ENCODE results near the gene LMO1. TPM values are rescaled to one million over a fixed set of nuclear protein-coding genes. Genes with fewer than 3 reads are reported as not detected.

LMO1 gene
- not detected for polyA plus RNA-seq (2013, experiment 1 of 2; ENCODE audit: insufficient read length)
- not detected for polyA plus RNA-seq (2013, experiment 2 of 2; ENCODE audit: insufficient read length)

DNA sequence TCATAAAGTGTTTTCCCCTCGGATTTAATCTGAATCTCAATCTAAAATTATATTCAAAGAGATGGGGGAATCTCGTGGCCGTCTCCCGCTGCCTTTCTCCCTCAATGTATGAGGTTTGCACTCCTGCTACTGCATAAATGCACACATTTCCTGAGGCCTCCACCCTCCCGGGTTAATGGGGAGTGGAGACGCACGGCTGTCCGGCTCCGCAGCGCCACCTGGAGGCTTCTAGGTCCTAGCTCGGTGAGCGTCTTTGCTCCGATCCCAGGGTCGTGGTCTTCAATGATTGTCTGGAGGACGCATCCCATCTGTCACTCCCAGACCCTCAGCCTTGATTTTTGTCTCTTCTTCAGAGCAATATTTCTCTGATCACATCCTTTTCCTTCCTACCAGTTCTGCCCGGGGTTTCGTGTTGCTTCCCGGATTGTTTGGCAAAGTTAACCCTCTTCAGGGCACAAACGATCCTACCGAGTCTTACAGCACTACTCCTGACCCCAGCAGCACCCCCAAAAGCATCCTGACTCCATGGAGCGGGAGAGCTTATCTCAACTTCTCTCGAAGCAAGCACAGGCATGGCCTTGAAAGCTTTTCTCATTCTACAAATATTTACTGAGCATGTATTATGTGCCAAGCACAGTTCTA, at the start of gene LMO1:
TSS of gene LMO1 (minus strand) at position 110 of the 642 bp plus-strand sequence. CDS start 516 bp downstream, outside the sequence.
- peak; percentile 69 for DNase-seq

DNA sequence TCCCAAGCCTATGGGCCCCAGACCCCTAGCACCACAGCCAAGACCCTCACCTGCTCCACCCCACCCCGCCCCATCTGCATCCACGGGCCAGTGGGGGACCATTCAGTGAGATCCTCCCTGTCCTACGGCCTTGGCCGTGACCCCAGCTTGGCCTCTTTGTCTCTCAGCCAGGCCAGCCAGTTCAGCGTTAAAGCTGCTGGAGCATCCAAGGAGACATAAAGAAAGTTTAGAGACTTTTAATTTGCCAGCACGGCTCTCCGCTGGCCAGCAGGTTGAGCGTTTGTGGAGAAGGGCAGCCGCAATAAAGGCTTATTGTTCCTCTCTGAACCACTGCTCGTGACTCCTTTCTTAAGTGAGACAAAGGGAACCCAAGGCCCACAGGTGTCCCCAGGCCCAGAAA, 49.3 kb upstream of the LMO1 start:
- no peak for DNase-seq

DNA sequence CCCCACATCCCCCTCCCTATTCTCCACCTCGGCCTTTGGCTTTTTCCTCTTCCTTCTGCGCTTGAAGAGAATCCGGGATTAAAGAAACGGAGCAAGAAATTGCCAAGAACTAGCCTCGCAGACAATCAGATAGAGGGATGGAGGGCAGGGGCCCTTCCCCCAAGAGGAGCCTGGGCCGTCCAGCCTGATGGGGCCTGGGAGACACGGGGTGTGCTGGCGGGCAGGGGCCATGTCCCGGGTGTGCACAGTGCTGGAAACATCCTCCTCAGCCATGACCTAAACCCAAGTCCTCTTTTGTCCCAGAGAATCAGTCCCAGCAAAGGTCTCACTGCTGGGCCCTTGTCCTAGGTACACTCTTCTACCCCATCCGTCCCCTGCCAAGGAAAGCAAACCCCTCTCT, 47.7 kb upstream of the LMO1 start:
- no peak for DNase-seq

DNA sequence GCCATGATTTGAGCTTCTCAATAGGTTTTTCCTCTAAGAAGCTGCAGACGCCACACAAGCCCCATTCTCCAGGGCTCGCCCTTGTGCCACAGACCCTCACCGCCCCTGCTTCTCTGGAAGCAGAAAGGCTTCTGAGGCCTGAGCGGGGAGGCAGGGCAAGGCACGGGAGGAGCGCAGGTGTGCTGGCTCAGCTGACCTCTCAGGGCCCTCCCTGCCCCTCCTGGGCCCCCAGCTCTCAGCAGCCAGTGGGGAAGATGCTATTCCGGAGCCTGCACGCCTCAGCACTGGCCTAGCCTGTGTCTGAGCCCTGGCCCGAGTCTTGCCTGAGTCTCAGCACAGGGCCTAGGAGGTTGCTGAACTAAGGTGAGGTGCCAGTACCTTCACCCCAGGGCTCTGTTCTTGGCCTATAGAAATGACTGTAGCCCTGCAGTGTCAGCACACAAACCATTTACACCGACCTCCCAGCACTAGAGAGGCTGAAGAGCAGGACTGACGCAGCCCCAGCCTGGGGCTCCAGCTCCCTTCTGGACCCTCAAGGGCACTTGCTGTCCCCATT, 47.1 kb upstream of the LMO1 start:
- no peak for DNase-seq

DNA sequence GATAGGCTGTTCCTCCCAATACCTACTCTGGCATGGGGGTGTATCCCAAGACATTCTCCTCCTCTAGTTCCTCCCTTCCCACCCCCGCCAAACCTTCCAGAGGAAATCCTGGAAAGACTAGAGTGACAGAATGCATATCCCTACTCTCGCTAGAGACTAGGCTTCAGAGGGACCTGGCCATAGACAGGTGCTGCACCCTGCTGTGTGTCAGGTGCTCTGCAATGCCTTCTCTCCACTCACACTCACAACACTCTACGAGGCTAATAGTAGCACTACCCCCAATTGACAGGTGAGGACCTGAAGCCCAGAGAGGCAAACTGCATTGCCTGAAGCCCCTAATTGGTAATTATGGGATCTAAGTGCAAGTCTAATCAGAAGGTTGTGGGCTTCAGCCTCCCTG, 46.2 kb upstream of the LMO1 start:
- no peak for DNase-seq

DNA sequence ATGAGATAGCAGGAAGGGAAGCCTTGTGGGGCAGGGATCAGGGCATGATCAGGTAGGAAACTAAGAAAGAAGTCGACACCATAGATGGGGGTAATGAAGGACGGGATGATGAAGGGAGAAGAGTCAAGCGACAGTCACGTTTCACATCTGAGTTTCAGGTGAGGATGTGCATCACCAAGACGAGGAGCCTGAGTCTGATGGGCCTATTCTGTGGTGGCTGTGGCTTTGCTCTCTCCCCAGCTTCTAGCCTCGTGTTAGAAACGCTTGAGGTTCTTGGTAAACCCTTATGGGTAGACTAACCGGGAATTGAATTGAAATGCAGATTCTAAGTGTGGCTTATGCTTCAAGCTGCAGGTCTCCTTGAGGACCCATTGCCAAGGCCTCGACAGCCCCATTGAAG, 45.6 kb upstream of the LMO1 start:
- no peak for DNase-seq

DNA sequence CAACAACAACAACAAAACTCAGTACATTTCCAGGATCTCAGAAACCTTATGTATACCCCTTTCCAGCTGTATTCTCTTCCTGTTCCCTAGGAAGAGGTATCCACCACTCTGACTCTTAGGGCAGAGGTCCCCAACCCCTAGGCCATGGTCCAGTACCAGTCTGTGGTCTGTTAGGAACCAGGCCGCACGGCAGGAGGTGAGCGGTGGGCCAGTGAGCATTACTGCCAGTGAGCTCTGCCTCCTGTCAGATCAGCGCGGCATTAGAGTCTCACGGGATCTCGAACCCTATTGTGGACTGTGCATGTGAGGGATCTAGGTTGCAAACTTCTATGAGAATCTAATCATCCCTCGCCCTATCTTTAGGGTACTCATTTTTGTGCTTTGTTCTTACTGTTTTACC, 43.9 kb upstream of the LMO1 start:
- DNase-seq, result no peak

DNA sequence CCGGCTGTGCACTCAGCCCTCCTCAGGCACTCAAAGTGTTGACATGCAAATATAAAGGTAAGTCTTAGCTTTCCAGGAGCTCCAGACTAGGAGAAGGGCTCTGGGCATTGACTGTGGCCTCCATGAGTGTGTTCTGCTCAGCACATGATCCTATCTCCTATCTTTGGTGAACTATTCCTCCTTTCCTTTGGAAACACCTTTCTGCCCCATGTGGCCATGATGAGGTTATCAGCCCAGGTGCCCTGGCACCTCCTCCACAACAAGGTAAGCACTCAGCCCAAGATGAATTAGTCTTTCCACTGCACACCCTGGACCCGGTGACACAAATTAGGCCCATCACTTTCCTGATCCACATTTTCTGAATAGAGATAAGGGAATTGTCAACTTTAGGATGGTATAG, 37.9 kb upstream of the LMO1 start:
- DNase-seq, result no peak

DNA sequence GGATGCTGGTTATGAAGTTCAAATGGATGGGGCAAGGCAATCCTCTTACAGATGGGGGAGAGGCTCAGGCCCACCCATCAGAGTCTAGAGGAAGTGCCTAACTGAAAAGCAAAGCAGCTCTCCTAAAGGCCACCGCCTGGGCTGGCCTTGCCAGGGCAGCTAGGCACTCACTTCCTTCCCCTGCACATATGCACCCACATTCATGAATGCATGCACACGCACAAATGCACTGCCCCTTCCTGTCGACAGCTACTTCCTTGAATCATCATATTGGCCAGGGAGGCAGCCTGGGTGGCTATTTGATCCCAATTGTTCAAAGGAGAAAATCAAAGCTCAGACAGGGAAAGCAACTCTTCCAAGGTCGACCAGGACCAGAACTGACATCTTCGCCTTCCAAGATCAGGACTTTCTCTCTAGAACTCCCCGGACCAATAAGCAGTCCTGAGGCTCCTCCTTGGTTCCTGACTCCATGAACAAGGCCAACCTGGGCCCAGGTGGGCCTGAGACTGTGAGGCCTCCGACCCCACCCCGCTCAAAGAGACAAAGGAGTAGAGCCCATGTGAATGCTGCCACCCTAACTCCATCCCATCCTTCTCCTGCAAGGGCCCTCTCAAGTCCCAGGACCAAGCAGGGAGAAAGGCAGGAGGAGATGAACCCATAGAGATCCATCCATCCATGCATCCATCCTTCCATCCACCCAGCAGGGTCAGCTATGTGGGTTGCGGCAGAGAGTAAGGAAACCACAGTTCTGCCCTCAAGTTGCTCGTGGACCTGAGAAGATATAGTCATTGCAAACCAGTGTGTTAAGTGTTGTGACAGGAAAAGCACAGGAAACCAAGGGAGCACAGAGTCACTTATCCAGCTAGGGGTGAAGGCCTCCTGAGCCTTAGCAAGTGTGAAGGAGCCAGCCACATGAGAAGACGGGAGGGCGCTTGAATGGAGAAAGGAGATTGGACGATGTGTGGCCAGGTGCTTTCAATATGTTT, 35.4 kb upstream of the LMO1 start:
- no peak for DNase-seq

DNA sequence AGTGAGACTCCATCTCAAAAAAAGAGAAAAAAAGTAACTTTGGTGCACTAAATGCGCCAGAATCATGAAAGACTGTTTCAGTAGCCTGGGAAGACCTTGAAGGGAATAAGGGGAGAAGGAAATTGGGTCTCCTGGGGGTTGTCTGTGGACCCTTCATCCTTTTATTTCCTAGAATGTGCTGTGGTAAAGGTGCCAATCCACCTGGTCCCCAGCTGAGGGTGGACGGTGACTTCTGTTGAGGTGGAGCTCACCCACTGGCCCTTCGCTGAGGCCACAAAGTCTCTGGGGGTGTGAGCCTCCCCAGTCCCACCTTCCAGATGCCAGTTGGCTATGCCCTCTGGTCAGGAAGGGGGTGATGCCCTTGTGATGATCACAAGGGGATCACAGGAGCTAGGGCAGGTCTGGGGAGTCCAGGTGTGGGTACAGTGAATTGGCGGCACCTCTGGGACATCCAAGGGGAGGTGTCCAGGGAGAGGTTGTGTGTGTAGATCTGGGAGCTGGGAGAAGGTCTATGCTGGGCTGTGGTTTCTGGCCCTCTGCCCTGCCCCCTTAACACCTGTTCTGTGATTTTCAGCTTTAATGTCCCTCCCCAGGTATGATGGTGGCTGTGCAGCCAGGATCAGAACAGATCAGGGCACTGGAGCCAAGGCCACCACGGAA, 34.2 kb upstream of the LMO1 start:
- DNase-seq, result no peak

DNA sequence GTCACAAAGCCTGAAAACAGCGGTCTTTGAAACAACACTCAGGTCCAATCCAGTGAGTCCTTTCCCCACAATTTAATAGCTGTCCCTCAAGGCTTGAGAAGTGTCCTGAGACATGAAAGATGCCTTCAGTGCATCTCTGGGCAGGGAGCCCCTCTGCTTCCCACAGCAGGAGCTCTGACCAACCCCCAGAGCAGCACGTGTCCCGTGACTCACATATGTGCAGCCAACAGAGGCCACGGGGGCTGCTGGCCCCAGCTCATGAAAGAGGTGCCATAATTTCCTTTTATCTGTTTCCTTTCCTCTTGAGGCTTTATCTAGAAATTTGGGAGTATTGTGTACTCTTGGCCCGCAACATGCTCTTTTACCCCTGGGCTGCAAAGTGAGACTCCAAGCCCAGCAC, 33.2 kb upstream of the LMO1 start:
- DNase-seq, result no peak

DNA sequence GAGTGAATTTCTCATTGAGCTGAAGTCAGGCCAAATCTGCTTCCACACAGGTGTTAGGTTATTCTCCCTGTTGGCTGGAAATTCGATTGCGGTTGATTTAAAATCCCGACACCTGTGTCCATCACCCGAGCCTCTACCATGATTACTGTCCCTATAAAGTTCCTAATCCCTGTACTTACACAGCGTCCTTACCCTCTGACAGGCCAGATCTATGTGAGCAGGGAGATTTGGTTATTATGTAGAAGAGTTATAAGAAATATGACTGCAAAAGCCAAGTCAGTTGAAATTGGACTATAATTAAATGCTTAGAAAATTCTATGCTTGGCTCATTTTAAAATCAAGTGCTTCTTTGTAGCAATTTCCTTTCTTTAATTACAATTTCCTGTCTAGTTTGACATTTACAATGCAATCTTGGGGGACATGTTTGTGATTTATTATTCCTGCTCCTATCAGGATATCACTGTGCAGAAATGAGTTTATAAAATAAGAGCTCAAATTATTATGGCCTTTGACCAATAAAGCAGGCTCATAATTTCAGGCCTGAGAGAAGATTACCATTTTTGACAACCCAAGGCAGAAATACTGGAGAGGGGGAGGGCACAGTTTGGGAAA, 32.5 kb upstream of the LMO1 start:
- no peak for DNase-seq

DNA sequence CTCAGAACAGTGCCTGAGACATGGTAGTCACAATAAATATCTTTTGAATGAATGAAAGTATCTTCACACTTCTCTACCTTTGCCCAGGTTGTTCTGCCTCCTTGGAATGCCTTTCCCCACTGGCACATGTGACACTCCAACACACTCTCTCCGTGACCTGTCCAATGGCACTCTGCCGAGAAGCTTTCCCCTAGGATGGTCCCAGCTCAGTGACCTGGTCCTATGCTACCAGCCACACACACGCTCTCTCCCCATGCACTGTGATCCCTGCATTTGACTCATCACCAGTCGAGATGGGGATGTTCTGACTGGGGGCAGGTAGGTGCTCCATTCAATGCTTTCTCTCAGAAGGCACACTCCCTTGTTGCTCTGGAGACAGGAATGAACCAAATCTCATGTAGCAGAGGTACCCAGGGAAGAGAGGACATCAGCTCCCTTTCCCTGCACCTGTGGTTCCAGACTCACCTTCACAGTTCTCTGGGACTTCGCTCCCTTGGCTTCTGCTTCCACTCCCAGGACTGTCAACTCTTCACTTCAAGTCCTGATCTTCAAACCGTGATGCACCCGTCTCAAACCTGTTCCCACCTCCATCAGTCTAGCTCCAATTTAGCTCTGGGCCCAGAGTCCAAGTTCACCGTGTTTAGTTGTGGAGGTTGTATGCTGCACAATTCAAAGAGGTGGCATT, 30.7 kb upstream of the LMO1 start:
- DNase-seq, result no peak

DNA sequence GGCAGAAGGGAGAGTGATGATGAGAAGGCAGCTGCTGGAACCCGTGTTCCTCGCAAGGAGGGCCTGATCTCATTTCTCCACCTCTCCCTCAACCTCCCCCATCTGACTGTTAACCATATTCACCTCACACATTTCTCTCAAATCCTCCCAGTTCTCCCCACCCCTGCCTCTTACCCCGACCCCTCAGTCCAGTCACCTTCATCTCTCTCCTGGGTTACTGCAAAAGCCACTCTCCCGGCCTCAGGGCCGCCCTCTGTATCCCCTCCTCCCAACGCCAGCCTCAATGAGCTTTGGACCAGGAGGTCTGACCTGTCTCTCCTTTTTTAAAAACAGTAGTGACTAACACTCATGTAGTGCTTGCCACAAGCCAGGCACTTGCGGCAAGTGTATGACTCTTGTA, 29.5 kb upstream of the LMO1 start:
- DNase-seq, result no peak

DNA sequence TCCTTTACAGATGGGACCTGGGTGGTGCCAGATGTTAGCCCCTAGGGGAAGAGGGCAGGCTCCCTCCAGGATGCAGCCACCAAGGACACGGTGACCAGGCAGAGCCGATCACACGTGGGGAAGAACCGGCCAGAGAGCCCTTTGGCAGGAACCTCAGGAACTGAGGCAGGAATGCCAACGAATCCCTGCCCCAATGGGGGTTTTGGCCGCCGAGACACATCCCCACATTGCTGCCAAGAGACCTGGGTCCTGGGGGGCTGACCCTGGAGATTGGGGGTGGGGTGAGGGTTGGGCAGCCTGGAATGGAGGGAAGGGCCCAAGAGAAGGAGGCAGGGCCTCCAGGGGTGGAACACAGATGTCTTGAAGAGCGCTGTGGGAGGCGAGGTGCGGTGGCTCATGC, 28.7 kb upstream of the LMO1 start:
- DNase-seq, result no peak

DNA sequence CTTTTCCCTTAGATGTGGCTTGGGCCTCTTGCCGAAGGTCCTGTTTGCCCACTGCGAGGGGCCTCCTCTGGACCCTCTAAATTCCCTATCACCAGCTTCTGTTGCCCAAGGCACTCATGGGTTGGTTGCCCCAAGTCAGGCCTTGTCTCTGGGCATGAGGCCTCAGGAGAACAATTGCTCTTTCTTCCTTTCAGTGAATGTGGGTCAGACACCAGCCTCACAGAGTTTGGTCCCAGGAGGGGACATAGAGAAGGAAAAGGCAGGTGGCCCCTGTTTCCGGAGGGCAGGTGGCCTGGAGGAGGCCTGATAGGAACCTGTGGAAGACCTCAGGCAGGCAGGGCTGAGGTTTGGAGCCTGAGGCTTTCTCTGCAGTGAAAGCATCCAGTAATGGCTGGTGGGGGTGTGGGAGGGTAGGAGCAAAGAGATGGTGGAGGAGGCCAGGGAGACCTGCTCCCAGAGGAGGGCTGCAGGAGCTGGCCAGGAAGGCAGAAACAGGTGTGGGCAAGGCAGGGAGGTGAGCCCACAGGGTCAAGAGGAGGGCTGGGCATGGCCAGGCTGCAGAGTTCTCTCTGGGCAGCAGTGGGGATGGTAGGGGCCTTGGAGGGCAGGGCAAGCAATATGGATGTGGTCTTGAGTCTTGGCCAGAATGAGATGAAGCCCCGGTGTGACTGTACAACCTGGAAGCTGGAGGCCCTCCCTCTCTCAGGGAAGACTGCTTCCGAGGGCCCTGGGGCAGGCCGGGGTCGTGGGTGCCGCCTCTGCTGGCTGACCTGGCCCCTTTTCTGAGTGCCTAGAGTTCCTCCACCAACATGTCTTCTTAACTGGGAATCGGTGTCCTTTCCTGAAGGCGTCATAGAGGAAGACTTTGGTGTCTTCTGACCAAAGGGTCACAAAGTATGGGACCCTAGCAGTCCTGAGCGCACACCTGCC, 28.0 kb upstream of the LMO1 start:
- DNase-seq, result no peak

DNA sequence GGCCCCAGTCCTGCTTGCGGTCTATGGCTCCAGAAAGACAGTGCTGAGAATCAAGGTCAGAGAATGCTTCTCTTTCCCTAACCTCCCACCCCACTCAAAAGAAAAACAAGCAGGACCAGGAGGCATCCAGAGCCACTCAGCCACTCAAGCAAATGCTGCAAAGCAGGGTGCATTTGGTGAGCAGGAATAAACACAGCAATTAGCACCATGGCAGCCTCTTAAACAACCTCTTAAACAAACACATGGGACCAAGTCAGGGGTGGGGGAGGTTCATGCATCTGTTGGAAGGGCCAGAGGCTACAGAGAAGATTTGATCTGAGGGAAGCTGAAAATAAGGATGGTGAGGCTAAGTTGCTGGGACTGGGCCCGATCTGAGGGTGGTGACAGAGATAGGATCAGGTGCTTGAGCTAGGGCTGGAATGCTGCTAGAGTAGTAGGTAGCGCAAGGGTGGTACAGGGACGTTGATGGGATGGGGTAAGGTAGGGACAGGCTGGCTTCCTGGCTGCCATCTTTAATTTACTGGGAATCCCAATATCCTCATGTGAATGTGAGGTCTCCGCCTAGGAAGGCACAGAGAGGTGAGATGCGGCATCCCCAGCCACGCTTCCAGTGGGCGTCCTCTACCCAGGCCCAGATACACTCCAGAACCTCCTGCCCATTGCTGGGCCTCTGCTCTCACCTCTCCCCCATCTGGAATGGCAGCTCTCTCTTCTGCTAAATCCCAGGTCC, 26.6 kb upstream of the LMO1 start:
- no peak for DNase-seq

DNA sequence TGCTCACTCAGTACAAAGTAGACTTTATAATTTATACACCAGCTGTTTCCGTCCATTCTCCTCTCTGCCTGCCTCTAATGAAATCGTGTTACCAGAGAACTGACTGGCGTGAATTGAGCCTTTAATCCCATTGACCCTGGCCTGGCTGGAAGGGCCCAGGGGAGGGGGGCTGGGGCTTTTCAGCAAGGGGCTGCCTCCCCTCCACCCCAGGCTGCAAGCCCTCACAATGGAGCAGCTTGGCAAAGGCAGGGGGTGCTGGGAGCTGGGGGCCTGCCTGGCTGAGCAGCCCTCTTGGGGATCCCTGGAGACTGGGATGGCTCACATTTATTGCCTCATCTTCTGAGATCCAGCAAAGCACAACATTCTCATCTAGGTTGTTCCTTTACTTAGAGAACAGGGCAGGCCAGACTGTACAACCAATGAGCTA, 25.8 kb upstream of the LMO1 start:
- no peak for DNase-seq

DNA sequence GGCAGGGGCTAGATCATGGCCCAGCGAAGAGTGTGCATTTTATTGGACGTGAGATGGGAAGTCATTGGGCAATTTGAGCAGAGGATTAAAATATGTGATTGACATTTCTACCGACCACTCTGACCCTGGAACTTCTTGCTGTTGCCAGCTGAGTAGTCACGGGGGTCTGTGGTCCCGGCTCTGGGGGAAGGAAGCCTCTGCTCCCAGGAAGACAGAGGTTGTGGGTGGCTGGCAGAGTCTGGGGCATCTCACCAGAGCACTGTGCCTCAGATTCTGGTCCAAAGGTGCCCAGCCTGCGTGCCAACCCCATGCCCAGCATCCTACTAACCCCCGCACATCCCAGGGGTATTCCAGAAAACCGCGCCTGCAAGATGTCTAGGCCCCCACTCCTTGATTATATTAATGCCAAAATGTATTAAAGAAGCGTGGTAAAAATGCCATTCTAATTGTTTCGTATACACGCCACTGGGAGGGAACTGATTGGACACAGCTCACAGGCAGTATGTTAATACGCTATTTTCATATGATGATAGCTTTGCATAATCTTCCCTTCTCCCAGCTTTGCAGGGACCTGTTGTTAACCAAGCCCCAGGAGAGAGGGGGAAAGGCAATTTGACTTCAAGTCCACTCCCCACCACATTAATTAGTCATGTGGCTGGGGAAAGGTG, 25.3 kb upstream of the LMO1 start:
- DNase-seq, result no peak

Measured in fibroblast of skin of abdomen (primary cell).